SK-N-SH (cell line): ENCODE data around the gene RHCE. TPM values are rescaled to one million over a fixed set of nuclear protein-coding genes. Genes with fewer than 3 reads are reported as not detected.
"Not testable (repeated sequence)": the region's sequence is repeated elsewhere in the genome, so short reads cannot be mapped to it uniquely, and the experiment has no call there.

ENCODE experiments used
- CTCF ChIA-PET: fragments of 300-600, 350-600 bp; formaldehyde crosslinking; extraction: SDS; loops from one replicate; lab custom pipeline; 2021; lab: Yijun Ruan, JAX
- POLR2A ChIA-PET: fragments of 350-600 bp; sonication (Branson Sonifier 250); formaldehyde crosslinking; extraction: SDS; loops from one replicate; lab custom pipeline; 2020; ENCODE audit warnings: antibody characterized with exemption, inconsistent platforms; lab: Yijun Ruan, JAX
- DNase-seq: peaks from one replicate; pipeline ENCODE4 v3.0.0; 2012
- H2AFZ ChIP-seq: fragments of 200-600 bp; sonication (generic); 2 replicates; pipeline ENCODE4 v1.8.1; 2016; ENCODE audit warnings: antibody characterized with exemption, mild to moderate bottlenecking, low read depth
- H3F3A ChIP-seq: fragments of 200-600 bp; sonication (generic); replicated peaks from 2 replicates; pipeline ENCODE3; 2016; ENCODE audit warnings: antibody characterized with exemption, mild to moderate bottlenecking; ENCODE audit not compliant: insufficient read depth
- H3K27ac ChIP-seq, 2 experiments: fragments of 200-500 bp in 1 of 2; fragments of 200-600 bp in 1 of 2; sonication (Bioruptor generic) in 1 of 2; sonication (generic), shearing (Covaris generic) in 1 of 2; 2 replicates each; pipeline versions ENCODE4 v1.5.1 to v1.6.1; 2014 to 2016; ENCODE audit warnings: low read depth in 2 of 2, inconsistent platforms in 1 of 2, low read length in 1 of 2, mild to moderate bottlenecking in 1 of 2, mixed read lengths in 1 of 2
- H3K27me3 ChIP-seq: fragments of 200-600 bp; sonication (generic), shearing (Covaris generic); 2 replicates; pipeline ENCODE4 v1.6.1; 2016; ENCODE audit warnings: mixed run types; ENCODE audit not compliant: insufficient read depth
- H3K36me3 ChIP-seq, 2 experiments: fragments of 200-500 bp in 1 of 2; fragments of 200-600 bp in 1 of 2; sonication (Bioruptor generic) in 1 of 2; sonication (generic) in 1 of 2; replicated peaks in 1 of 2; 2 replicates each; pipeline versions ENCODE3 to v1.5.1; 2014 to 2016; ENCODE audit warnings: low read length in 1 of 2, mild to moderate bottlenecking in 1 of 2; ENCODE audit not compliant: insufficient read depth in 2 of 2, control insufficient read depth in 1 of 2
- H3K4me1 ChIP-seq, 2 experiments: fragments of 200-500 bp in 1 of 2; fragments of 200-600 bp in 1 of 2; sonication (Bioruptor generic) in 1 of 2; sonication (generic), shearing (Covaris generic) in 1 of 2; 2 replicates each; pipeline versions ENCODE4 v1.5.1 to v1.6.1; 2014 to 2016; ENCODE audit warnings: low read depth in 1 of 2, low read length in 1 of 2, mixed run types in 1 of 2; ENCODE audit not compliant: insufficient read depth in 2 of 2, control insufficient read depth in 1 of 2
- H3K4me2 ChIP-seq: fragments of 200-600 bp; sonication (generic), shearing (Covaris generic); 2 replicates; pipeline ENCODE4 v1.6.1; 2017; ENCODE audit warnings: mixed run types
- H3K4me3 ChIP-seq, 2 experiments: fragments of 200-500 bp in 1 of 2; fragments of 200-600 bp in 1 of 2; sonication (Bioruptor generic) in 1 of 2; sonication (generic), shearing (Covaris generic) in 1 of 2; 2 replicates each; pipeline versions ENCODE4 v1.5.1 to v1.8.1; 2014 to 2016; ENCODE audit warnings: low read depth in 2 of 2, inconsistent platforms in 1 of 2, low read length in 1 of 2, mild to moderate bottlenecking in 1 of 2, mixed read lengths in 1 of 2, moderate library complexity in 1 of 2
- H3K79me2 ChIP-seq: fragments of 200-600 bp; sonication (generic); 2 replicates; pipeline ENCODE4 v1.8.1; 2017; ENCODE audit warnings: mild to moderate bottlenecking; ENCODE audit not compliant: insufficient read depth
- H3K9ac ChIP-seq: fragments of 200-600 bp; sonication (generic); 2 replicates; pipeline ENCODE4 v1.6.1; 2017; ENCODE audit warnings: mixed run types
- H3K9me2 ChIP-seq: fragments of 200-600 bp; sonication (generic); 2 replicates; pipeline ENCODE4 v1.6.1; 2017; ENCODE audit warnings: mixed run types
- H3K9me3 ChIP-seq: fragments of 200-600 bp; sonication (generic); 2 replicates; pipeline ENCODE4 v1.6.1; 2017; ENCODE audit warnings: mixed run types, mild to moderate bottlenecking, moderate library complexity
- H4K20me1 ChIP-seq: fragments of 200-600 bp; sonication (generic); 2 replicates; pipeline ENCODE4 v1.6.1; 2017; ENCODE audit warnings: mild to moderate bottlenecking, mixed run types; ENCODE audit not compliant: insufficient read depth
- CTCF ChIP-seq: fragments of 200-600 bp; sonication (generic); IDR thresholded peaks from 2 replicates; pipeline ENCODE4 v1.6.1; 2017; ENCODE audit warnings: antibody characterized with exemption, mild to moderate bottlenecking, moderate library complexity
- ELF1 ChIP-seq: IDR thresholded peaks from 2 replicates; pipeline ENCODE4 v1.4.0; 2012
- EP300 ChIP-seq, 2 experiments: IDR thresholded peaks; 2 replicates each; pipeline versions ENCODE4 v1.4.0 to v1.6.1; 2012; ENCODE audit warnings: borderline replicate concordance in 1 of 2, low read depth in 1 of 2, low read length in 1 of 2
- FOXJ3 ChIP-seq: sonication (generic); formaldehyde crosslinking; IDR thresholded peaks from 2 replicates; pipeline ENCODE4 v1.5.1; 2020; ENCODE audit warnings: mild to moderate bottlenecking, missing genetic modification reagents
- GABPA ChIP-seq: IDR thresholded peaks from 2 replicates; pipeline ENCODE4 v1.4.0; 2012; ENCODE audit warnings: low read depth, mild to moderate bottlenecking
- JUND ChIP-seq: IDR thresholded peaks from 2 replicates; pipeline ENCODE4 v1.4.0; 2012
- MEF2A ChIP-seq: IDR thresholded peaks from 2 replicates; pipeline ENCODE4 v1.4.0; 2012; ENCODE audit warnings: low read depth, borderline replicate concordance
- MXI1 ChIP-seq: IDR thresholded peaks from 2 replicates; pipeline ENCODE4 v1.6.1; 2012; ENCODE audit warnings: mild to moderate bottlenecking, low read depth, low read length, improper control_type of control experiment
- NFIC ChIP-seq: IDR thresholded peaks from 2 replicates; pipeline ENCODE4 v1.4.0; 2012; ENCODE audit warnings: borderline replicate concordance
- PBX3 ChIP-seq: IDR thresholded peaks from 2 replicates; pipeline ENCODE4; 2012
- RXRA ChIP-seq: IDR thresholded peaks from 2 replicates; pipeline ENCODE4 v1.4.0; 2012; ENCODE audit warnings: low read depth, mild to moderate bottlenecking, borderline replicate concordance
- SIN3A ChIP-seq: IDR thresholded peaks from 2 replicates; pipeline ENCODE4 v1.6.1; 2012; ENCODE audit warnings: low read depth, mild to moderate bottlenecking, low read length, moderate library complexity, borderline replicate concordance
- SMC3 ChIP-seq: IDR thresholded peaks from 2 replicates; pipeline ENCODE4 v1.6.1; 2012; ENCODE audit warnings: low read depth, low read length, improper control_type of control experiment
- TCF12 ChIP-seq: IDR thresholded peaks from 2 replicates; pipeline ENCODE4 v1.4.0; 2012
- TEAD4 ChIP-seq: IDR thresholded peaks from 2 replicates; pipeline ENCODE4 v1.4.0; 2012; ENCODE audit warnings: mild to moderate bottlenecking, borderline replicate concordance; ENCODE audit not compliant: insufficient read depth
- USF2 ChIP-seq: fragments of 150-350 bp; IDR thresholded peaks from 2 replicates; pipeline ENCODE4 v1.6.1; 2017; ENCODE audit warnings: antibody characterized with exemption, low read length, low read depth, borderline replicate concordance
- YY1 ChIP-seq: IDR thresholded peaks from 2 replicates; pipeline ENCODE4 v1.4.0; 2012; ENCODE audit warnings: low read depth, mild to moderate bottlenecking
- WGBS: methylation state at CpG from one replicate; pipeline ENCODE4 v1.1.6; 2017; ENCODE audit warnings: low lambda C conversion rate; 5-methylcytosine and 5-hydroxymethylcytosine counted together
- polyA plus RNA-seq, 3 experiments: library from polyadenylated mRNA; depleted of rRNA; stranded (reverse); fragments of >200 nt; gene quantifications; 2 replicates each; pipeline ENCODE4 v1.2.3, GENCODE V29; 2012
- TF ChIP-seq, protein P1 (sequence below): IDR thresholded peaks from 2 replicates; pipeline ENCODE4 v1.4.0; 2012; ENCODE audit warnings: low read depth
- TF ChIP-seq, protein P2 (sequence below): IDR thresholded peaks from 2 replicates; pipeline ENCODE4 v1.4.0; 2012; ENCODE audit warnings: low read depth, borderline replicate concordance

Gene RHCE
- polyA plus RNA-seq, 1 of the 3 experiments (the other 2 are of a cell fraction), result 0.54 TPM

DNA sequence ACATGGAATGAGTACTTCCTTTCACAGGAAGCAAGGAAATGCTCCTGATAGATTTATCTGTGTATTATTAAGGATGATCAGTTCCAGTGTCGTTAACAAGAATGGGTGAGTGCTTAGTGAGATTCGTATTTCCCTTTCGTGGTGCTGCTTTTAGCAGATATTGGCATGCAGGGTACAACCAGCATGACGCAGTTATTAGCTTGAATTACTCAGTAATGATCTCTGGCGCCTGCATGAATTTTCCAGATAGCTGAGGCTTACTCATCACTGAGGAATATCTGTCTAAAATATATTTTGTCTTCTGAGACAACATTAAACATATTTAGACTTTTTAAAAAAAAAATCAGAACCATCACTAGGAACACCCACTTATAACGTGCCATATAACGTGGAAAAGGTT, 48.9 kb downstream of the RHCE start:
- Histone ChIP-seq H3K4me2 (peak overlapping the region; percentile 67), H3F3A (peaks cover 13% of the 10 kb centered on the region), H3K9ac (peak overlapping the region; percentile 67; the same call in 1 of the 2 replicates), H3K4me1 (peaks cover 2 to 15% of the 10 kb centered on the region in 2 experiments; a peak in 2 of 4 replicates), H3K27ac (peak overlapping the region; percentile 53 to 92; a peak in 3 of 4 replicates), H2AFZ (peak overlapping the region; percentile 59; the same call in 1 of the 2 replicates)
- CTCF ChIA-PET, DNase-seq, H3K4me3 ChIP-seq, POLR2A ChIA-PET, H3K9me2 ChIP-seq, H3K36me3 ChIP-seq, H4K20me1 ChIP-seq, H3K27me3 ChIP-seq, H3K9me3 ChIP-seq, H3K79me2 ChIP-seq: not testable (repeated sequence)
- WGBS, result 16% methylated on average over 7 of the region's 7 CpGs
- TF ChIP-seq, protein P1, sequence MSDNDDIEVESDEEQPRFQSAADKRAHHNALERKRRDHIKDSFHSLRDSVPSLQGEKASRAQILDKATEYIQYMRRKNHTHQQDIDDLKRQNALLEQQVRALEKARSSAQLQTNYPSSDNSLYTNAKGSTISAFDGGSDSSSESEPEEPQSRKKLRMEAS, result peak; percentile 63
- TF ChIP-seq TEAD4 (0 out of 2 replicates have a peak, but pooled peaks have one; percentile 37), EP300 (IDR thresholded peaks at IDR 0.05; ENCODE audit: borderline replicate concordance in 1 of 2, low read depth in 1 of 2, low read length in 1 of 2) (peak in 1 of 2 experiments; percentile 75; a peak in 2 of 4 replicates), TCF12 (peak; percentile 69), JUND (peak; percentile 66), PBX3 (peak; percentile 43; the same call in 1 of the 2 replicates), MEF2A (peak; percentile 15; the same call in 1 of the 2 replicates), NFIC (peak; percentile 53; the same call in 1 of the 2 replicates)

- CTCF ChIA-PET, H3K79me2 ChIP-seq, H3K4me3 ChIP-seq, H3K27ac ChIP-seq, H4K20me1 ChIP-seq, H3K9ac ChIP-seq, H3K4me2 ChIP-seq, POLR2A ChIA-PET, DNase-seq, H3K9me2 ChIP-seq, H3K27me3 ChIP-seq, H3K9me3 ChIP-seq, H3K36me3 ChIP-seq, H2AFZ ChIP-seq: not testable (repeated sequence)
- peaks cover 13% of the 10 kb centered on the region for H3F3A ChIP-seq
- H3K4me1 ChIP-seq, result peaks cover 2 to 15% of the 10 kb centered on the region in 2 experiments; a peak in 2 of 4 replicates
- WGBS, result 92% methylated on average over 9 of the region's 12 CpGs
Measured at GRCh38 chr1:25369691-25370271, 50.8 kb downstream of the RHCE start.

DNA sequence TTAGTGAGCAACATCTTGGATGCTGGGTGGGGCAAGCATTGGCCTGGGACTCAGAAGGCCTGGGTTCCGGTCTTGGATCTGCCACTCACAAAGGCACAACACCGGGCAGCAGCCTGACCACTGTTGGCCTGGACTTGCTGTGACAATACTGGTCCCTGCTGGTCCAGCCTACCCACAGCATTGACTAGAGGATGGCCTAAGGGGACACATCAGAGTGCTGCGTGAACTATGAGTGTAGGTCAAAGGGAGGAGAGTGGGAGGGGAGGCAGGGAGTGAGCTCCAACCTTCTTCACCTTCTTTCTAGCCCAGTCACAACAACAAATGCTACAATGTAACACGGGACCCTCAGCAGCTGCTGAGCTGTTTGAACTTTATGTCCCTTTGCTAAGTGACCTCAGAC, 51.4 kb downstream of the RHCE start:
- Histone ChIP-seq H4K20me1 (no peaks in the 10 kb centered on the region), H3K4me2 (no peak overlapping the region), H3K36me3 (no peaks in the 10 kb centered on the region), H3F3A (peaks cover 13% of the 10 kb centered on the region), H3K27me3 (no peaks in the 10 kb centered on the region), H3K9me3 (no peaks in the 10 kb centered on the region), H3K4me1 (peaks cover 2 to 15% of the 10 kb centered on the region in 2 experiments; a peak in 2 of 4 replicates), H3K4me3 (no peak overlapping the region), H3K79me2 (no peaks in the 10 kb centered on the region), H3K27ac (no peak overlapping the region), H3K9ac (no peak overlapping the region), H3K9me2 (no peaks in the 10 kb centered on the region), H2AFZ (no peak overlapping the region)
- ChIA-PET CTCF (no interaction called here), POLR2A (no interaction called here)
- 97% methylated on average over 3 of the region's 4 CpGs for WGBS
- no peak for DNase-seq
- TF ChIP-seq FOXJ3 (CRISPR knock-in tag), result no peak
- no peak for TF ChIP-seq MXI1
- no peak for TF ChIP-seq JUND
- TF ChIP-seq RXRA, result no peak
- TF ChIP-seq ELF1, result no peak
- no peak for TF ChIP-seq SMC3
- no peak for TF ChIP-seq CTCF
- no peak for TF ChIP-seq USF2
- TF ChIP-seq, protein P2, sequence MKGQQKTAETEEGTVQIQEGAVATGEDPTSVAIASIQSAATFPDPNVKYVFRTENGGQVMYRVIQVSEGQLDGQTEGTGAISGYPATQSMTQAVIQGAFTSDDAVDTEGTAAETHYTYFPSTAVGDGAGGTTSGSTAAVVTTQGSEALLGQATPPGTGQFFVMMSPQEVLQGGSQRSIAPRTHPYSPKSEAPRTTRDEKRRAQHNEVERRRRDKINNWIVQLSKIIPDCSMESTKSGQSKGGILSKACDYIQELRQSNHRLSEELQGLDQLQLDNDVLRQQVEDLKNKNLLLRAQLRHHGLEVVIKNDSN, result no peak
- no peak for TF ChIP-seq SIN3A
- no peak for TF ChIP-seq YY1
- TF ChIP-seq GABPA, result no peak
